ENCODE measurements around the gene CALML6.
A peak's percentile ranks its signal among the peaks of the same experiment; 100 is the strongest.

Gene CALML6

DNA sequence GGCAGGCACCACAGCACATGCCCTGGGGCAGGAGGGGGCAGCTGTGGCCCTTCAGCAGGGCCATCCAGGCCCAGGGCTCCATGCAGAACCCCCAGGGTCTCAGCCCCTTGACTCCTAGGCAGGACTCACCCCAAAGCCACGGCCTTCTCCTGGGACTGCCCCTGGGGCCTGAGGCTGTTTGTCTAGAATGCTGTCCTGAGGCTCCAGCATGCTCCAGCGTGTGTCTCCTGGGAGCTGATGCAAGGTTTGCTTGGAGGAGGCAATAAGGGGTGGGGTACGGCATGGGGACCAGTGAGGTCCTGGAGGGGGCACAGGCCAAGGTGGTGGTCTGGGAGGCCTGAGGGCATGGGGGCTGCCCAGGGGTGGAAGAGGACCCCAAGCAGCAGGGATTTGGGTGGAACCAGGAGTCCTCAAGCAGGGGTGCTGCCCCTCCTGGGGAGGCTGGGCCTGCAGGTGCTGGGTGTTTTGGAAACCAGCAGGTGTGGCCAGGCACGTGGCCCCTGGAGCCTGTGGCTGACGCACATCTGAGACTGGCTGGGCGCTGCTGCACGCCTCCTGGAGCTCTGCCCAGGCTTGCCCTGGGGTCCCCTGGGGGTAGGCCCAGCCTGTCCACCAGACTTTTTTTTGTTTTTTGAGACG, 7.8 kb upstream of the CALML6 start:
- no peak overlapping the region for H3K4me3 ChIP-seq (ENCODE audit: low read length)
- DNase-seq (ENCODE audit: low read depth, low spot score): no peak

GRCh38 chr1:1908506-1908791, 6.6 kb upstream of the CALML6 start:
- no peak for DNase-seq (ENCODE audit: low read depth, low spot score)
- peak overlapping the region; percentile 64 for H3K4me3 ChIP-seq (ENCODE audit: low read length)

GRCh38 chr1:1910033-1910465, 5.0 kb upstream of the CALML6 start:
- no peak overlapping the region for H3K4me3 ChIP-seq (ENCODE audit: low read length)
- no peak for DNase-seq (ENCODE audit: low read depth, low spot score)

- no peak for DNase-seq (ENCODE audit: low read depth, low spot score)
- H3K4me3 ChIP-seq (ENCODE audit: low read length): no peak overlapping the region
These were observed 4.3 kb upstream of the CALML6 start for GRCh38 chr1:1910651-1911331.

- no peak overlapping the region for H3K4me3 ChIP-seq (ENCODE audit: low read length)
- no peak for DNase-seq (ENCODE audit: low read depth, low spot score)
These were observed 3.6 kb upstream of the CALML6 start for GRCh38 chr1:1911350-1912041.

DNA sequence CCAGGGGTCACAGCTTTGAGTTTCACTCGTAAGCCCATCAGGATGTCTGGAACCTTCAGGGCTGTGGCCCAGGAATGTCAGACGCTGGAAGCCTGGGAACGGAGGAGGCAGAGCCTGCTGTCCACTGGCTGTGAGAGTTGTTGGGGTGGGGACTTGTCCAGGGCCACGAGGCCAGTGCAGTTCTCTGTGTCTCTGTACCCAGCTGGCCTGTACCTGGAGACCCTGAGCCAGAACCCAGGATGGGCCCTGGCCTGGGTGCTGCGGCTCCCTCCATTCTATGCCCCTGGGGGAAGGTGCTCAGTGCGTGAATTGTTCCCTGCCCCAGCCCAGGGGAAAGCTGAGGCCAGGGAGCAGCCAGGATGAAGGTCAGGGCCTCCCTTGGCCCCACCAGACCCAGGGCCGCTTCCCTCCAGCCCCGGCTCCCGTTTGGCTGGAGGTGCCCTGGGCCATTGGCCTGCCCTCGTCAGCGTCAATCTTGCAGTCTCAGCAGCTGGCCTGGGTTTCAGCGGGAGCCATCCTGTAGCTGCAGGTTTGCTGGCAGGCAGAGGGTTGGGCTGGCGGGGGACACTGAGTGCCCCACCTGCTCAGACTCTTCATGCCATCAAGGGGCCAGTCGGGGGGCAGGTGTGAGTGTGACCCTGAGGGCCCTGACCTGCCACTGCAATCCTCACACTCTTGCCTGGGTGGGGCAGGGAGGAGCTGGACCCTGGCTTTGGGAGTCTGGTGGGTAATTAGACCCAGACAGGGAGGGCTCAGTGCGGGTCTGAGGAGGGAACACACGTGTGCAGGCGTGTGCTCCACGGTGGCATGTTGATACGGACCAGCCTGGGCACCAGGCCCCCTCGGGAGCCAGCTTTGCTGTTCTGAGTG, 724 bp upstream of the CALML6 start:
- DNase-seq (ENCODE audit: low read depth, low spot score): no peak
- H3K4me3 ChIP-seq (ENCODE audit: low read length): no peak overlapping the region

DNA sequence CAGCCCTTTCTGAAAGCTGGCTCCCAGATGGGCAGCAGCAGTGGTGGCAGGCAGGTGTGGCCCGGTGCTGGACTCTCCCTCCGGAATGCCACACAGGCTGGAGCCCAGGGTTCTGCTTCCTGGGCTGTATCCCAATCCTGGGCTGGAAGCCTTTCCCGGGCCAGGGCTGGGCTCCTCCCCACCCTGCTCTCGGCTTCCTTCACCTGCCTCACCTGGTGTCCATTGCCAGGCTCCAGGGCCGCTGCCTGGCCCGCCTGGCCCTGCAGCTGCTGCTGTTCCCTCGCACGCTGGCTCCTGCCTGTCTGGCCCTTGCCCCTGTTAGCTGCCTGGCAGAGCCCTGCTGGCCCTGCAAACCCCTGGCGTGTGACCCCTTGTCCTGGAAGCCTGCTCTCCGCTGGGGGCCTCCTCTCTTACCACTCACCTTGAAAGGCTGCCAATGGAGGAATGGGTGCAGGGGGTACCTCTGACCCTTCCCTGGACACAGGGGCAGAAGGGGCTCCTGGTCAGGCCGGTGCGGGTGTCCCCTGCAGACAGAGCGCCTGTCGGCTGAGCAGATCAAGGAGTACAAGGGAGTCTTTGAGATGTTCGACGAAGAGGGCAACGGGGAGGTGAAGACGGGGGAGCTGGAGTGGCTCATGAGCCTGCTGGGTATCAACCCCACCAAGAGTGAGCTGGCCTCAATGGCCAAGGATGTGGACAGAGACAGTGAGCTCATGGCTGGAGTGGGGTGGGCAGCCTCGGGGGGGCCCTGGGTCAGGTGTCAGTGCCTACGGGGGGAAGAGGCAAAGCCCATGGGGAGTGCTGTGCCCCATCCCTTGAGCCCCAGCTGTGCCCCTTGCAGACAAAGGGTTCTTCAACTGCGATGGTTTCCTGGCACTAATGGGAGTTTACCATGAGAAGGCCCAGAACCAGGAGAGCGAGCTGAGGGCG, 1.1 kb downstream of the CALML6 start:
- DNase-seq (ENCODE audit: low read depth, low spot score): no peak
- H3K4me3 ChIP-seq (ENCODE audit: low read length): no peak overlapping the region

DNA sequence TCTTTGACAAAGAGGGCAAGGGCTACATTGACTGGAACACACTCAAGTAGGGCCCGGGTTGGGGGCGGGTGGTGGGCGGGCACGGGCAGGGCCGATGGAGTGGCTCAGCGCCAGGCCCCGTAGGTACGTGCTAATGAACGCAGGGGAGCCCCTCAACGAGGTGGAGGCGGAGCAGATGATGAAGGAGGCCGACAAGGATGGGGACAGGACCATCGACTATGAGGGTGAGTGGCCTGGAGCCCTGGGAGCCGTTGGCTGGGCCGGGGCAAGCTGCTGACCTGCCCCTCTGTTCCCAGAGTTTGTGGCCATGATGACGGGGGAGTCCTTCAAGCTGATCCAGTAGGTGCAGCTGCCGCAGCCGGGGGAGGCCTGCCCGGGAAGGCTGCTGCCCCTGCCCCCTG, 1.8 kb downstream of the CALML6 start:
- no peak overlapping the region for H3K4me3 ChIP-seq (ENCODE audit: low read length)
- no peak for DNase-seq (ENCODE audit: low read depth, low spot score)

DNA sequence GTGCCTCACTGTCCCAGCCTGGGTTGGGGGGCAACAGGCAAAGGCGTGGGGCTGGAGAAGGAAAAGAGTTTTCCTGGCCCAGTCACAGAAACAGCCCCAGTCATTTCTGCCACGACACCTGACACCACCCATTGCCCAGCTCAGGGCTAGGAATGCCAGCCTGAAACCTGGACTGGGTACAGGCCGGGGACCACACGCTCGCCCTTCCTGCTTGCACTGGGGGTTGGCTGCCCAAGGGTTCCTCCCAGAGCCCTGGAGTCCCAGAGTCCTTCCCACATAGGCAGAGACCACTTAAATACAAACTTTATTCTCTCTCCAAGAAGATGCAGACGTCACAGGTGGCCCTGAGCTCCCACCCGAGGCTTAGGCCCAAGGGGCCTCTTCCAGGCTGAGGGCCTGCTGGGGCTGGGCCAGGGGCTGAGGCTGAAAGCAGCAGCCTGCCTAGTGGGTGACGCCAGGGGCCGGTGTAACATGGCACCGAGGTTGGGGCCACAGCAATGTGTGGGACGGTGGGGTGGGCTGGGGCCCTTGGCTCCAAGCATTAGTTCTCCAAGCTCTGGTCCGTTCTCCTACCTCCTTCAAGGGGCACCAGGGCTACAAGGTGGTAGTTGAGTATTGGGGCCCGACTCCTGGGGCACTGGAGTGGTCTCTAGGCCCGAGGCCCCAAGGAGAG, 2.4 kb downstream of the CALML6 start:
- no peak overlapping the region for H3K4me3 ChIP-seq (ENCODE audit: low read length)
- no peak for DNase-seq (ENCODE audit: low read depth, low spot score)

GRCh38 chr1:1917995-1918900, 3.2 kb downstream of the CALML6 start:
- no peak for DNase-seq (ENCODE audit: low read depth, low spot score)
- H3K4me3 ChIP-seq (ENCODE audit: low read length): peak overlapping the region; percentile 44; the same call in 1 of the 2 replicates

DNA sequence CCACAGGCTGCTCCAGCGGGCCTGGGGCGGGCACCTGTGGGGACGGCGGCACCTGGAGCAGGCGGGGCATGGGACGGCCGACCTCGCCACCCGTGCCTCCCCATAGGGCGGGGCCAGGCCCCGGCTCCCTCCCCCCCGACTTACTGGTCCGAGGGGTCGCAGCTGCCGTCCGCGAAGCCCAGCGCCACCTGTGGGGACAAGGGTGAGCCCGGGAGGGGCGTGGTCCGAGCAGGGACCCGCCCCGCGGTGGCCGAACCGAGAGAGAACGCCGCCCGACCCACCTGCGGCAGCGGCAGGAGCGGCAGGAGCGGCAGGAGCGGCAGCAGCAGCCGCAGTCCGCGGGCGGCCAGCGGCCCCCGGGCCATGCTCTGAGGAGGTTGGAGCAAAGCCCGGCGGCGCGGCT, 3.8 kb downstream of the CALML6 start, which contains the start of gene TMEM52:
TSS of gene TMEM52 (minus strand) at position 379 of the 403 bp plus-strand sequence. CDS start at position 365, 14 bp downstream.
- H3K4me3 ChIP-seq (ENCODE audit: low read length): peak within 1 kb of the TSS; percentile 44
- DNase-seq (ENCODE audit: low read depth, low spot score): no peak

- DNase-seq (ENCODE audit: low read depth, low spot score): peak; percentile 97
- peak overlapping the region; percentile 44 for H3K4me3 ChIP-seq (ENCODE audit: low read length)
These were observed 4.4 kb downstream of the CALML6 start for GRCh38 chr1:1919304-1920056.

- no peak for DNase-seq (ENCODE audit: low read depth, low spot score)
- peak overlapping the region; percentile 37 for H3K4me3 ChIP-seq (ENCODE audit: low read length)
These were observed 5.1 kb downstream of the CALML6 start for GRCh38 chr1:1920057-1920607.

DNA sequence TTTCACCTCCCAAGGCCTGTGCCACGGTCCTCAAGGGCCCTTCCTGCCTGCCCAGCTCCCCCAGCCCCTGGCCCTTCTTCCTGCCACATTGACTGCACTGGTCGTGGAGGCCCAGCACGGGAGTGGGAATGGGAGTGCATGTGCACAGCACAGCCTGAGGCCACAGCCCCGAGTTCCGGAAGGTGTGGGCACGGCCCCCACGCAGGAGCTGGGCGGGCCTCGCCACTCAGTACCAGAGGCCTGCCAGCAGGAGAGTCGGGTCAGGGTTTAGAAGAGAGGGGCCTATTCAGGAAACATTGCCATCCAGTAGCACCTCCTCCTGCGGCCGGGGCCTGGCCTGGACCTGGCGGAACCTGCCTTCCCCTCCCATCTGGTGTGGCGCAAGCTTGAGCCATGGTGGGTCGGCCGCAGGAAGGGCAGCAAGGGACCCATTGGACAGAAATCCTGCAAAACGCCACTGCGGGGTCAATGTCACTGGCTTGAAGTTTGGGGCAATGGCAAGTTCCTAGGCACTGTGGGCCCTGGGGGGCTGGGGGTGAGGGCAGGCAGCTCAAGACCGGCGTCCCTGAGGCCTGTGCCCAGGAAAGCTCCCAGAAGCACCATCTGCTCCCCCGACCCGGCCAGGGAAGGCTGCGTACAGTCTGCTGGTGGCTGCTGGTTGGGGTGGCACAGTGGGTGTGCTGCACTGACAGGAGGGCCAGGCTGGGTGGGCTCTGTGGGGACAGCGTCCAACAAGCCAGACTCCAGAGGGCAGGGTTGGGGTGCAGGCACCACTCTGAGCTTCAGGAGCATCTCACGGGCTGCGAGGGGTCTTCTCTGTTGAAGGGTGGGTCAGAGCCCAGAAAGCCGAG, 5.8 kb downstream of the CALML6 start:
- no peak for DNase-seq (ENCODE audit: low read depth, low spot score)

GRCh38 chr1:1921459-1921862, 6.4 kb downstream of the CALML6 start:
- DNase-seq (ENCODE audit: low read depth, low spot score): no peak
- no peak overlapping the region for H3K4me3 ChIP-seq (ENCODE audit: low read length)

More for the DNA sequence above, 5.8 kb downstream of the CALML6 start:
- H3K4me3 ChIP-seq (ENCODE audit: low read length): no peak overlapping the region

All from Jurkat, Clone E6-1 (cell line).